LNCAP (cell line): ENCODE results near the gene STK10.

Experiments
- TF ChIP-seq, protein P1 (sequence below): fragments of 450-650 bp; IDR thresholded peaks from 2 replicates; pipeline ENCODE4 v1.5.1; 2017; ENCODE audit warnings: mild to moderate bottlenecking

STK10 gene

DNA sequence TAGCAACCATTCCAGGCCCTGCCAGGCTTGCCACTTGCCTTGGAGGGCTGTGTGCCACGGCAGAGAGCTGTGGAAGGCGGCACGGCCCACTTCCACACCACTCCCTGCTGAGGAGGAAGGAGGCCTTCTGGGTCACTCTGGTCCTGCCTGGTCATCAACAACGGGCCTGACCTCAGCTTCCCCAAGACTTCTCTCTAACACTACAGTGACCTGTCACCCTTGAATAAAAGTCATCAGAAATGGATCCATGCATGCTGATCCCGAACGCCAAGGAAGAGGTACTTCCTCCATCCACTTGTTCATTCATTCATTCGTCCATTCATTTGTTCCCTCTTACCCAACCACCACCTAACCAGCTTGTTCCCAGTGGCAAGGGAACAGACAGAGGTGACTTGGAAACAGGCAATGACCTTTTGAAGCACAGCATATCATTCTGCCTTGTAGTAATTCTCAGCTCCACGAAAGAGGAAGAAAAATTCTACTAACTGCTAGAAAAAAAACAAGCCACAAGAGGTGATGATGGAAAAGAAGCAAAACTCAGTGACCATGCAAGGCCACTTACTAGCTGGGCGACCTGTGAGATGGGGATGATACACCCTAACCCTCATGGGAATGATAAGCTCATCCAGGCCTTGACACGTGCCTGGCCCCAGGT is 58.6 kb downstream of the STK10 start:
- TF ChIP-seq, protein P1, sequence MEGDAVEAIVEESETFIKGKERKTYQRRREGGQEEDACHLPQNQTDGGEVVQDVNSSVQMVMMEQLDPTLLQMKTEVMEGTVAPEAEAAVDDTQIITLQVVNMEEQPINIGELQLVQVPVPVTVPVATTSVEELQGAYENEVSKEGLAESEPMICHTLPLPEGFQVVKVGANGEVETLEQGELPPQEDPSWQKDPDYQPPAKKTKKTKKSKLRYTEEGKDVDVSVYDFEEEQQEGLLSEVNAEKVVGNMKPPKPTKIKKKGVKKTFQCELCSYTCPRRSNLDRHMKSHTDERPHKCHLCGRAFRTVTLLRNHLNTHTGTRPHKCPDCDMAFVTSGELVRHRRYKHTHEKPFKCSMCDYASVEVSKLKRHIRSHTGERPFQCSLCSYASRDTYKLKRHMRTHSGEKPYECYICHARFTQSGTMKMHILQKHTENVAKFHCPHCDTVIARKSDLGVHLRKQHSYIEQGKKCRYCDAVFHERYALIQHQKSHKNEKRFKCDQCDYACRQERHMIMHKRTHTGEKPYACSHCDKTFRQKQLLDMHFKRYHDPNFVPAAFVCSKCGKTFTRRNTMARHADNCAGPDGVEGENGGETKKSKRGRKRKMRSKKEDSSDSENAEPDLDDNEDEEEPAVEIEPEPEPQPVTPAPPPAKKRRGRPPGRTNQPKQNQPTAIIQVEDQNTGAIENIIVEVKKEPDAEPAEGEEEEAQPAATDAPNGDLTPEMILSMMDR, result no peak

DNA sequence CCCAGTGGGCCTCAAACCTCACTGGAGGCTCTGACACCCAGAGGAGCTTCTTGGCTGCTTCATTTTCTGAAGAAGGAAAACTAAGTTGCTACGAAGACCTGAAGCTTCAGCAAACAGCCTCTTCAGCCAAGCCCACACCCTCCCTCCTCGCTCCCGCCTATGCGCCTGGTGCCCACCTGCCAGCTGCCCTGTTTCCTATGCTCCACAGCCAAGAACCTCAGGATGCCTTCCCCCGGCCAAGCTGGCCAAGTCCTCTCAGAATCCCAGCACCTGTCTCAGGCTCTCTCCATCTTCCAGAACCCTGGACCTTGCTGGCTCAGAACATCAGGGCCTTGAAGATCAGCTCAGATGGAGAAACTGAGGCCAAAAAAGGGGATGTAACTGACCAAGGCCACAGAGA is 60.4 kb downstream of the STK10 start:
- TF ChIP-seq, protein P1, result no peak

DNA sequence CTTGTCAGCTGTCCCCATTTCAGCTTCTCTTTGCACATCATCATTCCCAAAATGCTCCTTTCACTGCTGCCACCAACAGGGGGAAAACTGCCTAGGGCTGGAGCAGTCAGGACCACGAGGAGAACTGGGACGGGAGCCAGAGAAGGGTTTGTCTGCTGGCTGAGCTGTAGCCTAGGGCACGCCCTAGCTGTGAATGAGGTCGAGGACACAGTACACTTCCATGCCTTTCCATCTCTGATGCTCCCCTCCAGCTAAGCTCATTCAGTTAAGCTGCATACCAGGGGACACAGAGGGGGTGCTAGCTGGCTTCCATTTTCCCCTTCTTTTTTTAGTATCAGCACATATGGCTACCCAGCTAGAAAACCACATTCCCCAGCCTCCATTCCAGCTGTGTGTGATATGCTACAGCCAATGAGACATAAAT is 64.7 kb downstream of the STK10 start:
- TF ChIP-seq, protein P1, result no peak

DNA sequence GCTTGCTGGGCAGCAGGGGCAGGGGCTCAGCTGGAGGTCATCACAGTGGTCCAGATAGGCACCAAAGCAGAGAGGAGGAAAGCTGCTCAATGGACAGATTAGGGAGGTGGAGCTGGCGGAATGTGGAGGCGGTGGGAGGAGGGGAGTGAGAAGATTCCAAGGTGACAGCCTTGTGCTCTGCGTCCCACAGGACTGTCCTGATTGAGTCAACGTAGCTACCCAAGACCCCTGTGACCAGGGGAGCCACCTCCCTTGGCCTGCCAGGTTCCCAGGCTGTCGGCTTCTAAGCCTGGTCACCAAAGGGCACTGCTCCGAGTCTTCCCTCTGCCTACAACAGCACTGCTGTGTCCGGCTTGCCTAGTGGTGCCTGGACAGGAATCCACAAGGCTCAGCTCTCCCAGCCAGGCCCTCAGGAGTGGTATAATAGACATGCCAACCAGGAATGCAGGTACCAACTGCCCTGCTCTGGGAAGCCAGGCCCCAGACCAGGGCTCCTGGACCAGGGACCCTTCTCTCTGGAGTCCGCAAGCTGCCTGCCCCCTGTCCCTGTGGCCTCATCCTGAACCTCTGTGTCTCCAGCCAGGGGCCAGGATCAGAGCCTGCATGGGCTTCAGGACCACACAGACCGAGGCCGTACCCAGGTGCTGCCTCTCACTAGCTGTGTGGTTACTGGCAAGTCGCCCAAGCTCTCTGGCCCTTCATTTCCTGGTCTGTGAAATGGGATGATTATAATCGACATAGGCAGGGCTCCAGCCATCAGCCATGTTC is 67.9 kb downstream of the STK10 start:
- TF ChIP-seq, protein P1, result no peak

DNA sequence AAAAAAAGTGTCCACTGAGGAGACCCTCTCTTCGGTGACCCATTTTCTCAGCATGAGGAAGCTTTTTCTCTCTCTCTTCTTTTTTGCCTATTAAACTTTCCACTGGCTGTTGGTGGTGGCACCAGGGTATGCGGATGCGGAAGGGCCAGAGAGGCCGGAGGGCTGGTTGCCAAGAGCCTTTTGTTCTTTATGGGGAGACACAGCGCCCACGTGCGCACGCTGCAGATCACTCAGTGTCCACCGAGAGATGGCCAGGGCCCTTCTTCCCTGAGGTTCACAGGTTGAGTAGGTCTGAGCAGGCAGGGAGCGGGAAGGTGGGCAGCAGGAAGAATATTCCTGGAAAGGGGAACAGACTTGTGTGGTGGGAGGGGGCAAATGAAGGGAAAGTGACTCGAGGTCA is 69.1 kb downstream of the STK10 start:
- TF ChIP-seq, protein P1, result no peak

DNA sequence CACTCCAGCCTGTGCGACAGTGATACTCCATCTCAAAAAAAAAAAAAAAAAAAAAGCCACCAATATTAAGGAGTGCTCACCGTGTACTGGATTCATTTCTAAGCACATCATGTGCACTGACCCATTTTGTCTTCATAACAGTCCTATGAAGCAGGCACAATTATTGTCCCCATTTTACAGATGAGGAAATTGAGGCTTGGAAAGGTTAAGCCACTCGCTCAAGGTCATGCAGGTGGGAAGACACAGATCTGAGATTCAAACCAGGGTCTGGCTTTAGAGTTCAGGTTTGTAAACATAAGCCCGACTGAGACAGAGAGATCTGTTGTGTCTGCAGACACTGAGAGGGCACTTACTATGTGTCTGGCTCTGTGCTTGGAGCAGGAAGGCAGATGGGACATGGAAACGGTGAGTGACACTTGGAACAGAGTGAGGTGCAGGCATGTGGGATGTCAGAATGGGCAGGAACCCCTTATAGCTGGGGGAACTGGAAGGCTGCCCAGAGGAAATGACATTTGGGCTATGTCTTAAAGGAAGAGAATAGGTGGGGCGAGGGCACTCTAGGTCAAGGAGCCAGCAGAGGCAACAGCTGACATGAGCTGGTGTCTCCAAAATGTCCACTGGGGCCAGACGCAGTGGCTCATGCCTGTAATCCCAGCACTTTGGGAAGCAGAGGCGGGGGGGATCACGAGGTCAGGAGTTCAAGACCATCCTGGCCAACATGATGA is 69.9 kb downstream of the STK10 start:
- TF ChIP-seq, protein P1, result no peak

DNA sequence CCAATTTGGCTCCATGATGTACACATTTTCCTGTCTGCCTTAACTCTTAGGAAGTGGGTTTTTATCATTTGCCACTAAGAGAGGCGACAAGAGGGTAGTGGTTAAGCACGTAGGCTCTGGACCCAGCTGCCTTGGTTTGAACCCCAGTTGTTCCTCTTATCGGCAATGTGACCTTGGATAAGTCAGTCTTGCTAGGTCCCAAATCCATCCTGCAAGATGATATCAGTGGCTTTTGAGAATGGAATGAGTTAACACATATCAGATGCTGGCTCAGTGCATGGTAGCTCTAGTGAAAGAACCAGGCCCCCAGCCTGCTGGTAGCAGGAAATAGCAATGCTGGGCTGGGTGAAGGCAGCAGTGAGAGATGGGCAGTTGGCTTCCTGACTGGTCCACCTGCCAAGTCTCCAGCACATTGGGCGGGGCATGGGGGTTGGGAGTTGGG is 72.5 kb downstream of the STK10 start:
- TF ChIP-seq, protein P1, result no peak
